ENCODE results near the gene GLCCI1.
"Not testable (repeated sequence)": the region's sequence is repeated elsewhere in the genome, so short reads cannot be mapped to it uniquely, and the experiment has no call there.

GLCCI1 gene

GRCh38 chr7:7992506-7992905 is 23.9 kb downstream of the GLCCI1 start:
- DNase-seq = no peak

- not testable (repeated sequence) for DNase-seq
These were observed 26.8 kb downstream of the GLCCI1 start for GRCh38 chr7:7995348-7995747.

GRCh38 chr7:7996568-7996967 is 28.0 kb downstream of the GLCCI1 start:
- DNase-seq = no peak

GRCh38 chr7:8000315-8000941 is 31.8 kb downstream of the GLCCI1 start:
- DNase-seq = no peak

- DNase-seq = no peak
These were observed 34.5 kb downstream of the GLCCI1 start for GRCh38 chr7:8003077-8003476.

- no peak for DNase-seq
These were observed 36.7 kb downstream of the GLCCI1 start for GRCh38 chr7:8005279-8005678.

GRCh38 chr7:8014399-8014798 is 45.8 kb downstream of the GLCCI1 start:
- DNase-seq = no peak

GRCh38 chr7:8015100-8015745 is 46.6 kb downstream of the GLCCI1 start:
- DNase-seq = no peak

GRCh38 chr7:8015746-8016120 is 47.1 kb downstream of the GLCCI1 start:
- DNase-seq = no peak

GRCh38 chr7:8017423-8017822 is 48.8 kb downstream of the GLCCI1 start:
- no peak for DNase-seq

- no peak for DNase-seq
These were observed 50.4 kb downstream of the GLCCI1 start for GRCh38 chr7:8018961-8019360.

GRCh38 chr7:8022628-8023027 is 54.0 kb downstream of the GLCCI1 start:
- no peak for DNase-seq

- DNase-seq = no peak
These were observed 66.6 kb downstream of the GLCCI1 start for GRCh38 chr7:8035192-8035591.

- DNase-seq = peak; percentile 10
These were observed 67.3 kb downstream of the GLCCI1 start for GRCh38 chr7:8035647-8036518.

- DNase-seq = no peak
These were observed 68.6 kb downstream of the GLCCI1 start for GRCh38 chr7:8037151-8037550.

GRCh38 chr7:8040768-8041369 is 72.3 kb downstream of the GLCCI1 start:
- no peak for DNase-seq

- DNase-seq = no peak
These were observed 74.4 kb downstream of the GLCCI1 start for GRCh38 chr7:8042796-8043535.

- DNase-seq = no peak
These were observed 76.3 kb downstream of the GLCCI1 start for GRCh38 chr7:8044761-8045430.

- DNase-seq = not testable (repeated sequence)
These were observed 79.5 kb downstream of the GLCCI1 start for GRCh38 chr7:8048067-8048466.

- no peak for DNase-seq
These were observed 82.8 kb downstream of the GLCCI1 start for GRCh38 chr7:8051373-8051772.

GRCh38 chr7:8051998-8052397 is 83.4 kb downstream of the GLCCI1 start:
- no peak for DNase-seq

GRCh38 chr7:8052824-8053223 is 84.2 kb downstream of the GLCCI1 start:
- no peak for DNase-seq
